Stimulated activated CD4-positive, alpha-beta T cell treated with anti-CD3 and anti-CD28 coated beads, Interleukin-2, amount 100 ng/mL, for 4 hours (primary cell): Measurements from ENCODE around the gene CCNC.
"Not testable (repeated sequence)": the region's sequence is repeated elsewhere in the genome, so short reads cannot be mapped to it uniquely, and the experiment has no call there.

Experiments
- DNase-seq: peaks from one replicate; pipeline ENCODE4 v3.0.0-alpha.2; 2020; ENCODE audit warnings: low read depth

The CCNC gene

GRCh38 chr6:99602520-99603420 is 34.3 kb upstream of the CCNC start:
- DNase-seq, result no peak

DNA sequence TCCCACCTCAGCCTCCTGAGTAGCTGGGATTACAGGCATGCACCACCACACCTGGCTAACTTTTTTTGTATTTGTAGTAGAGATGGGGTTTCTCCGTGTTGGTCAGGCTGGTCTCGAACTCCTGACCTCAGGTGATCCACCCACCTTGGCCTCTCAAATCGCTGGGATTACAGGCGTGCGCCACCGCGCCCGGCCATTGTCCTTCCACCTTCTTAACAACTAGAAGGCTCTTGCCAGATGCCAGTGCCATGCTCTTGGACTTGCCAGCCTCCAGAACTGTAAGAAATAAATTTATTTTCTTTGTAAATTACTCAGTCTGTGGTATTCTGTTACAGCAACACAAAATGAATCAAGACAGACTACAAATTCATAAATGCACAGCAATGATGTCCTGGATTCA is 26.2 kb upstream of the CCNC start:
- not testable (repeated sequence) for DNase-seq

DNA sequence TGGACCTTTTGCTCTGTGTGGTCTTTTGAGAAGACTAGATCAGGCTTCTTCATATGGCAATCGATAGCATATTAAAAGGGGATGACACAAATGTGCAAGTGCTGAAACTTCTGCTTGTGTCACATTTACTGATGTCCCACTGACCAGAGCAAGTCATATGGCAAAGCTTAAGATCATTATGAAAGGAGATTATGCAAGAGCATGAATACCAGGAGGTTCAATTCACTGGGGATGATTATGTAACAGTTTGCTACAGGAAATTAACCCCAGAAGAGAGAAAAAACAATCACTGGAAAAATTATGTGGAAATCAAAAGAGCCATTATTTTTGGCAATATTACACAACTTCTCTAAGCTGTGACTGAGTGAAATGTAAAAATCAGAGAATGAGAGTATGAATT is 24.4 kb upstream of the CCNC start:
- DNase-seq, result no peak

- DNase-seq, result no peak
These were observed 23.4 kb upstream of the CCNC start for GRCh38 chr6:99591673-99592364.

DNA sequence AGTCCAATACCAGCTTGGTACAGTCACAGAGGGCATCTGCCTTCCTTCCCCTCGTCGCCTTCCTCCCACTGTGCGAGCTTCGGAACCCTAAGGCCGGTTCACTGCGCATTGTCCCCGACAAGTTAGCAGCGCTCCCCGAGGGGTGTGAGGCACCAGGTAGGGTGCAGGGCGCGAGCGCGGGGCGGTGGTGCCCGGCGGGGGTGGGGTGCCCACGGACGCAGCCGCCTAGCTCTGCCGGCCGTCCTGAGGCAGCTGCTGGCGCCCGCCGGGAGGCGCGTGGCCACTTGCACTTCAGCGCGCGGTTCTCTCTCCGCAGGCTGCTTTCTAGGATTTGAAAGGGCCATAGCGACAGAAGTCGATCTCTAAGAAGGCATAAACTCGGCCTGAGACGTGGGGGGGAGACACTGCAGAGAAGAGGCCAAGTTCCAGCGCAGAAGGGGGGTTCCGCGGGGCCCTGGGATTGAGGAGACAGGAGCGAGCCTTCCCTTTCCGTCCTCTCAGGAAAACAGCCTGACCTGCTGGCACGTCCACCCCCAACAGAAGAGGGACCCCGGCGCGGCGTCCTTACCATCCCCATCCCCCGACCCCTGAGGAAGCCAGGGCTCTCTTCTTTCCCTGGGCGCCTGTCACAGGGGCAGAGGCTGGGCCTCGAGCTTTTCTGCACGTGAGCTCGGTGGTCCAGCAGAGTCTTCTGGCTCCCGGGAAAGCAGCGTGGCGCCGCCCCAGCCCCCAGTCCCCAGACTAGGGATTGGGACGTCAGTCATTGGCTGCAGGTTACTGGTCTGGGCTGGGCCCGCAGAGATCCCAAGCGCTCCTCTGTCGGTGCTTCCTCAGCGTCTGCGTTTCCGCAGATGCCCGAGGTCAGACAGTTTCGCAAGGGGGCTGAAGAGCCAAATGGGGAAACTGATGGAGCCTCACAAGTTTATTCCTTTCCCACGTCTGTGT is 22.5 kb upstream of the CCNC start:
- no peak for DNase-seq

DNA sequence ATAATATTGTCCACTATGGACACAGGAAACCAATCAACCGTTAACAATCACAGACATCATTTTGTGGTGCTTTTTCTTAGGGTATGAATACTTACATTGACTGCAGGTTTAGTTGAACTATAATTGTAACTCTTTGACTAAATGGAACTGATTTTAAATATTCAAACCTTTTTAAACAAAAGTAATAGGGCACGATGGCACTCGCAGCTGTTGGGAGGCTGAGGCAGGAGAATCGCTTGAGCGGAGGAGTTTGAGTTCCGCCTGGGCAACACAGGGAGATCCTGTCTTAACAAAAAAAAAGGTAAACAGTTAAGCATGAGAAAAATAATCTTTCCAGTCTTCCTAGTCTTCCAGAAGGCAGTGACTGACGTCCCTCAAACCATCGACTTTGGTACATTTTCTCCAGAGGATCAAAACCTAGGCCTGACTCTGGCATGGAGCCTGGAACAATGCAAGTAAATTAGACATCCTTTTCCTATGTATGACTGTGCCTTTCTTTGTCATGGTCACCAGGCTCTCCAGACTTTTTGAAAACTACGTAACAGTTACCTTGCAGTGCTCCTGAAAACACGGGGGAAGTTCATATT is 21.5 kb upstream of the CCNC start:
- DNase-seq, result no peak

DNA sequence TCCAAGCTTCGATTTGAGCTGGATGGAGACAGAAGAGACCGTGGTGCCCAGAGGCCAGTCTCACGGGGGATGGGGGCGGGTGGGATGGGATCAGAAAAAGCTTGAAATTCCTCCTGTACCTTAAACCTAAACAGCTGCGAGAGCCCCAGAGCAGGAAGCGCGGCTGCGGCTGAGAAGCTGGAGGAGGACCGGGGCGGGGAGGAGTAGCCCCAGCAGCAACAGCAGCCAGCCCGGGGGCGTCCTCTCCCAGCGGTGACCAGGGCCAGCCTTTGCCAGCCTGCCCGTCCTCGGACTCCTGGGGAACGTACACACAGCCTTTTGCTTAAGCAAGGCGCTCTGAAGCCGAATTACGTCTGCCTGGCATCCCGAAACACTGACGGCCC is 20.8 kb upstream of the CCNC start:
- DNase-seq, result no peak

DNA sequence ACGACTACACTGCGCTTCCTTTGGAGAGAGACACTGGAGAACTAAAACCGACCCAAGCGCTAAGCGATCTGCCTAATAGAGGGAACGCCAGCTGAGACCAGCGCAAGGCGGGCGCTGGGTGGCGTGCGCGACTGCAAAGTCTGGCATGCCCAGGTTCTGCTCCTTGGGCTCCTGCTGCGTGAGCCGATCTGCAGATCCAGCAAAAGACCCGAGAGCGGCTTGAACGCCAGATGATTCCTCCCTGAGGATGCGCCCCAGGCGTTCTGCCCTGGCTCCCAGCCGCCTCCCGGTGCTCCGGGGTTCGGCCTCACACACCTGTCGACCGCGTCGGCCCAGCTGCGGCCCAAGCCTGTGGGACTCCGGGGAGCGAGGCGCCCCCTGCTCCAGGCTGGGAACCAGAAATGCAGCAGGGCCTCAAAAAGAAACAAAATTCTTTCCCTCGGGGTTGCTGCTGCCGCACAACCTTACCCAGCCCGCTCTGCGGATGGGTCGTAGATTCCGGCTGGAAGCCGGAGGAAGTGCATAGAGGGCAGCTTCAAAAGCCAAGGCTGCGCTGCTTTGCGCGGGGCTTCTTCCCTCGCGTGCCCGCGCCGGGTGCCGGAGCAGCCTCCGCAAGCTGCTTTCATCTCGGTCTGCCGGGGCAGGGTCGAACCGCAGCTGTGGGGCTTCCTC is 20.3 kb upstream of the CCNC start:
- DNase-seq, result peak; percentile 59

GRCh38 chr6:99587792-99588191 is 19.3 kb upstream of the CCNC start:
- no peak for DNase-seq

- no peak for DNase-seq
These were observed 11.3 kb upstream of the CCNC start for GRCh38 chr6:99579781-99580180.

- DNase-seq, result no peak
These were observed 7.2 kb upstream of the CCNC start for GRCh38 chr6:99575544-99576227.

- no peak for DNase-seq
These were observed 5.6 kb upstream of the CCNC start for GRCh38 chr6:99573980-99574617.

DNA sequence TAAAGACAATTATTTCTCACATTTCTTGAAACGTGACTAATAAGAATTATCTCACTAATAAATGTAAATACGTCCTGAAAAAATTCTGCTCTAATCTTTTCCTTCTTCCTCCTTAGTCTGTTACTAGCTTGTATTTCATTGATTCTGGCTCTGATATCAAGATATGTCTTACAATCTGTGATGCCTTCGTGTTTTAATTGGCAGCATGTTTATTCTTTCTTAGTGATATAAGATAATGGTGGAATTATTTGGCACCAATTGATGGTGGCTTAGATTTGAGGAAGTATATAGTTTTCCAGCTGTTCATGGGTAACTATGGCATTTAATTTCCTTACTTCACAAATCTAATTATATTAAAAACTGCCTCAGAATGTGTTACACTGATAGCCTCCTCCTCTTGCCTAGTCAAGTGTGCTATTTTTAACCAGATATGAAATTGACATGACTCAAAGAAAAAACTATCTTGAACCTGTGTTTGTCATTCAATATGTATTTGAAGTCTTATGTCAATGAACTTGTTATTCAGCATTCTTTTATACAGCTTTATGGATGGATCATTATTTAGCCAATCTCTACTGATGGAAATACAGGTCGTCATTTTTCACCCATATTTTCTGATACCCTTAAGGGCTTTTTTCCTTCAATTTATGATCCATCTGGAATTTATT is 5.3 kb downstream of the CCNC start:
- DNase-seq, result no peak

DNA sequence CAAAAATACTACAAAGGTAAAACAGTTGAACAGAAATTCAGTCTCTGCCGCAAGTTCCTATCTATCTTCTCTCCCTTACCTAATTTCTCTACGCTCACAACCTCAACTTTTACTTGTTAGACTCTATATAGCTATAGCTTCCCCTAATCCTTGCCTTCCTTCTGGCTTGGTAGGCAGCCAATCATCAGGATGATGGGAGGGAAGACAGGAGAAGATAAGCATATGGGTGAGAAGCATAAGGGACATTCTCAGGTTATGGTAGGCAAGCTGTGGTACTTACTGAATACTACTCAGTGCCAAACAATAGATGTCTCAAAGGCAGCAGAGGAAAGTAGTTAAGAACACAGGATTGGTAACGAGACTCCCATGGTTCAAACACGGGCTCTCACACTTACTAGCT is 7.8 kb downstream of the CCNC start:
- no peak for DNase-seq

DNA sequence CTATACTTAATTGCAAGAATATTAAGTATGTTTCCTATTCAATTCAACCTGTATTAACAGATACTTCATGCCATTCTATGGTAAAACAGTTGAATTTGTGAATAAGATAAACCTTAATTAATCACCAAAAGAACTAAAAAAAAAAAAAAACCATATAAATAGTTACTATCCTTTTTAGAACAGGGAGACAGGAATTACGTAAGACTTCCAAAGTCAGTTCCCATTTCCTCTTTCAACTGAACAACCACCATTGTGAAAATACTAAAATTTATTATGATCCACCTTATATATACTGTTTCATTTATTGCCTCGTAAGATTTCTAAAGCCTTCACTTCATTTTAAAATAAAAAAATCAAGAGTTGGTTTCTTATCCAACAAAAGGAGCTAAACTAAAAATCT is 9.4 kb downstream of the CCNC start:
- no peak for DNase-seq

DNA sequence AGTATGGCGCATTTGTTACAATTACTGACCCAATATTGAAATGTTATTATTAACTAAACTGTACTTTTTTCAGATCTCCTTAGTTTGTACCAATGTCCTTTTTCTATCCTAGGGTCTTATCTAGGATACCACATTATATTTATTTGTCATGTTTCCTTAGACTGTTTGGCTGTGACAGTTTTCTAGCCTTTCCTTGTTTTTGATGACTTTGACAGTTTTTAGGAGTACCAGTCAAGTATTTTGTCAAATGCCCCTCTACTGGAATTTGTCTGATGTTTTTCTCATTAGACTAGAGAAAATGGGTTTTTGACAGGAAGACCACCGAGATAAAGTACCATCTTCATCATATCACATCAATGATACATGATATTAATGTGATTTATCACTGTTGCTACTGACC is 14.6 kb downstream of the CCNC start:
- DNase-seq, result no peak

- DNase-seq, result no peak
These were observed 18.3 kb downstream of the CCNC start for GRCh38 chr6:99550046-99550748.

DNA sequence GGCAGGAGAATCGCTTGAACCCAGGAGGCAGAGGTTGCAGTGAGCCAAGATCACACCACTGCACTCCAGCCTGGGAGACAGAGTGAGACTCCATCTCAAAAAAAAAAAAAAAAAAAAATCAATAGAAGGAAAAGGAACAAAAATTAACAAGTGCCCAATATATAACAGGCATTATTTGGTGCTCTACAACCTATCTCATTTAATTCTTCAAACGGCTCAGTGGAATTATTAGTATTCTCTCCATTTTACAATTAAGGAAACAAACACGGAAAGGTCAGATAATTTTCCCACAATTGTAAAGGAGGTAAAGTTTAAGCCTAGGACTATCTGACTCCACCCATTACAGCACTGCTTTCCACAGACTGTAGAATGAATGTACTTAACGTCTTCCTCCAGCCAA is 19.8 kb downstream of the CCNC start:
- no peak for DNase-seq

GRCh38 chr6:99547526-99547925 is 20.9 kb downstream of the CCNC start:
- DNase-seq, result no peak
